Ishikawa (cell line): Measurements from ENCODE around the gene ZFAND3.

Source experiments
- CEBPB ChIP-seq: IDR thresholded peaks from 2 replicates; pipeline ENCODE4 v1.6.1; 2012
- CREB1 ChIP-seq: IDR thresholded peaks from 2 replicates; pipeline ENCODE4 v1.6.1; 2012; ENCODE audit warnings: low read depth
- EGR1 ChIP-seq: IDR thresholded peaks from 2 replicates; pipeline ENCODE4 v1.6.1; 2012
- EP300 ChIP-seq: IDR thresholded peaks from 2 replicates; pipeline ENCODE4 v1.6.1; 2012; ENCODE audit warnings: borderline replicate concordance
- FOXM1 ChIP-seq: IDR thresholded peaks from 2 replicates; pipeline ENCODE4 v1.6.1; 2012; ENCODE audit warnings: low read depth, borderline replicate concordance
- MAX ChIP-seq: IDR thresholded peaks from 2 replicates; pipeline ENCODE4 v1.6.1; 2012
- NFIC ChIP-seq: IDR thresholded peaks from 2 replicates; pipeline ENCODE4 v1.6.1; 2012
- RAD21 ChIP-seq: IDR thresholded peaks from 2 replicates; pipeline ENCODE4 v1.6.1; 2012; ENCODE audit warnings: low read depth
- TAF1 ChIP-seq: IDR thresholded peaks from 2 replicates; pipeline ENCODE4 v1.6.1; 2012; ENCODE audit warnings: low read depth, mild to moderate bottlenecking
- TCF12 ChIP-seq: IDR thresholded peaks from 2 replicates; pipeline ENCODE4 v1.6.1; 2012; ENCODE audit warnings: low read depth
- TEAD4 ChIP-seq: IDR thresholded peaks from 2 replicates; pipeline ENCODE4 v1.6.1; 2012
- YY1 ChIP-seq: IDR thresholded peaks from 2 replicates; pipeline ENCODE4 v1.6.1; 2012; ENCODE audit warnings: low read depth
- ZBTB7A ChIP-seq: IDR thresholded peaks from 2 replicates; pipeline ENCODE4 v1.6.1; 2012; ENCODE audit warnings: low read depth
- TF ChIP-seq, protein P1 (sequence below): IDR thresholded peaks from 2 replicates; pipeline ENCODE4 v1.6.1; 2012; ENCODE audit warnings: low read depth, mild to moderate bottlenecking
- TF ChIP-seq, protein P2 (sequence below): IDR thresholded peaks from 2 replicates; pipeline ENCODE4 v1.6.1; 2012

ZFAND3 gene

GRCh38 chr6:37865504-37865903 lies 46.0 kb downstream of the ZFAND3 start:
- TF ChIP-seq ZBTB7A (no peak), MAX (no peak), TAF1 (no peak), RAD21 (no peak), CEBPB (no peak), EP300 (no peak), TEAD4 (no peak), CREB1 (no peak), YY1 (no peak), TCF12 (no peak), FOXM1 (no peak), NFIC (no peak), EGR1 (no peak)
- TF ChIP-seq, protein P1, sequence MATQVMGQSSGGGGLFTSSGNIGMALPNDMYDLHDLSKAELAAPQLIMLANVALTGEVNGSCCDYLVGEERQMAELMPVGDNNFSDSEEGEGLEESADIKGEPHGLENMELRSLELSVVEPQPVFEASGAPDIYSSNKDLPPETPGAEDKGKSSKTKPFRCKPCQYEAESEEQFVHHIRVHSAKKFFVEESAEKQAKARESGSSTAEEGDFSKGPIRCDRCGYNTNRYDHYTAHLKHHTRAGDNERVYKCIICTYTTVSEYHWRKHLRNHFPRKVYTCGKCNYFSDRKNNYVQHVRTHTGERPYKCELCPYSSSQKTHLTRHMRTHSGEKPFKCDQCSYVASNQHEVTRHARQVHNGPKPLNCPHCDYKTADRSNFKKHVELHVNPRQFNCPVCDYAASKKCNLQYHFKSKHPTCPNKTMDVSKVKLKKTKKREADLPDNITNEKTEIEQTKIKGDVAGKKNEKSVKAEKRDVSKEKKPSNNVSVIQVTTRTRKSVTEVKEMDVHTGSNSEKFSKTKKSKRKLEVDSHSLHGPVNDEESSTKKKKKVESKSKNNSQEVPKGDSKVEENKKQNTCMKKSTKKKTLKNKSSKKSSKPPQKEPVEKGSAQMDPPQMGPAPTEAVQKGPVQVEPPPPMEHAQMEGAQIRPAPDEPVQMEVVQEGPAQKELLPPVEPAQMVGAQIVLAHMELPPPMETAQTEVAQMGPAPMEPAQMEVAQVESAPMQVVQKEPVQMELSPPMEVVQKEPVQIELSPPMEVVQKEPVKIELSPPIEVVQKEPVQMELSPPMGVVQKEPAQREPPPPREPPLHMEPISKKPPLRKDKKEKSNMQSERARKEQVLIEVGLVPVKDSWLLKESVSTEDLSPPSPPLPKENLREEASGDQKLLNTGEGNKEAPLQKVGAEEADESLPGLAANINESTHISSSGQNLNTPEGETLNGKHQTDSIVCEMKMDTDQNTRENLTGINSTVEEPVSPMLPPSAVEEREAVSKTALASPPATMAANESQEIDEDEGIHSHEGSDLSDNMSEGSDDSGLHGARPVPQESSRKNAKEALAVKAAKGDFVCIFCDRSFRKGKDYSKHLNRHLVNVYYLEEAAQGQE: no peak
- TF ChIP-seq, protein P2, sequence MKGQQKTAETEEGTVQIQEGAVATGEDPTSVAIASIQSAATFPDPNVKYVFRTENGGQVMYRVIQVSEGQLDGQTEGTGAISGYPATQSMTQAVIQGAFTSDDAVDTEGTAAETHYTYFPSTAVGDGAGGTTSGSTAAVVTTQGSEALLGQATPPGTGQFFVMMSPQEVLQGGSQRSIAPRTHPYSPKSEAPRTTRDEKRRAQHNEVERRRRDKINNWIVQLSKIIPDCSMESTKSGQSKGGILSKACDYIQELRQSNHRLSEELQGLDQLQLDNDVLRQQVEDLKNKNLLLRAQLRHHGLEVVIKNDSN: no peak

DNA sequence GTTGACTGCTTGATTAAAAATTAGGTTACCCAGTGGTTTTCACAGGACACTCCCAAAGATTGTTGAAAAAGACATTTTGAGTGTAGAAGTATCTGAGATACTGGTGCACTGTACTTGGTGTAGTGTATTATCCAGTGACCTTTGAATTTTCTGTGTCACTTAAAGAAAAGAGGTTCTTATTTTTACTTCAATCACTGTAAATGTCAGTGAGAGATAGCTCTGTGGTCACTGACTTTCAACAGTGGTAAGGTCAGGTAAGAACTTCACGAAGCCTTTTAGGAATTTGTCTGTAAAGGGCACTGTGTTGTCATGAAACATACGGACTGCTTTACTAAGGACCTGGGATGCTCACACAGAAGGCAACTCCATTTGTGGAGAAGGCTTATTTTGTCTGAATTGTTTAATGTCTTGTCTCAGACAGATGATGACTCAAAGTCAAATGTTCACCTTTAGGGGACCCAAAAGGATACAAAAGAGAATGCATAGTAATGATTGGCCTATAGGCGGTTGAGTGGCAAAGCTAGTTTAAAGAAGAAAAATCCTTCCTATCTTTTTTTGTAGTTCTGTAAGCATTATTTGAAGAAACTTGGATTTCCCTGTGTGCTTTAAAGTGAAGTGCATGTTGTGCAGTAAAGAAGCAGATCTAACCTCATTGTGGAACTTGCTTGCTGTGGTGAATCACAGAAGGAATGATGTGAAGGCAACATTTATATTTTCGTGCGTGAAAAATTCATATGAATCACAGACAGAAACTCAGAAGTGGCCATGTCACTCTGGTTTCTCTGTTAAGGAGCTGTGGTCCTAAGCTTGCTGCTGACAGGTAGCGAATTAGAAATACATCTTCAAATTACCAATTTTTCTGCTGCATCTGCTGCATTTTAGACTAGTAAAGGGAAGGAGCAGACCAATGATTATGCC lies 47.3 kb downstream of the ZFAND3 start:
- no peak for TF ChIP-seq MAX

- TF ChIP-seq RAD21 (no peak), CREB1 (no peak), TEAD4 (no peak), FOXM1 (no peak), MAX (no peak), EP300 (no peak), EGR1 (no peak), YY1 (no peak), NFIC (no peak), ZBTB7A (no peak), TAF1 (no peak), TCF12 (no peak), CEBPB (no peak)
- TF ChIP-seq, protein P2: no peak
- TF ChIP-seq, protein P1: no peak
Observed at GRCh38 chr6:37867756-37868446, 48.4 kb downstream of the ZFAND3 start.

DNA sequence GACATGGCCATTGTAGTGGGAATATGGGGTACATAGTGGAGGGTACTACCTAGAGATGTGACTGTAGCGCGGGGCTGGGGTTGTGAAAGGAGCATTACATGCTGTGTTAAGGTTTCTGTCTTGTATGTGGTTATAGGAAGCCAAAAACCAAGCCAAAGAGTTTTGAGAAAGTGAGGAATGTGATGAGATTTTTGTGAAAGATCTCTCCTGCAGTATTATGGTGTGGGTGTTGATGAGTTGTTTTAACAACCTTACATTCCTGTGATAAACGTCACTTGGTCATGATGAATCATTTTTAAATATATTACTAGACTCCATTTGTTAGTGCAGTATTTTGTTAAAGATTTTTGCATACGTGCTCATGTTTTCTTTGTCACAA lies 48.9 kb downstream of the ZFAND3 start:
- TF ChIP-seq EP300 (no peak), TEAD4 (no peak), ZBTB7A (no peak), TAF1 (no peak), YY1 (no peak)

- no peak for TF ChIP-seq TAF1
- no peak for TF ChIP-seq ZBTB7A
- TF ChIP-seq RAD21: no peak
- TF ChIP-seq CEBPB: no peak
- TF ChIP-seq TCF12: no peak
- TF ChIP-seq EP300: no peak
- TF ChIP-seq, protein P2: no peak
- TF ChIP-seq YY1: no peak
- TF ChIP-seq TEAD4: no peak
- no peak for TF ChIP-seq CREB1
- TF ChIP-seq MAX: no peak
Observed at GRCh38 chr6:37871616-37872372, 52.3 kb downstream of the ZFAND3 start.
